ENCODE data around the gene KSR2. TPM values are rescaled to one million over a fixed set of nuclear protein-coding genes. Genes with fewer than 3 reads are reported as not detected.
A peak's percentile ranks its signal among the peaks of the same experiment; 100 is the strongest.
"Not testable (repeated sequence)": the region's sequence is repeated elsewhere in the genome, so short reads cannot be mapped to it uniquely, and the experiment has no call there.

KSR2 gene
- total RNA-seq, 2 donors from 2014 or later = 0.66 to 1.0 TPM

DNA sequence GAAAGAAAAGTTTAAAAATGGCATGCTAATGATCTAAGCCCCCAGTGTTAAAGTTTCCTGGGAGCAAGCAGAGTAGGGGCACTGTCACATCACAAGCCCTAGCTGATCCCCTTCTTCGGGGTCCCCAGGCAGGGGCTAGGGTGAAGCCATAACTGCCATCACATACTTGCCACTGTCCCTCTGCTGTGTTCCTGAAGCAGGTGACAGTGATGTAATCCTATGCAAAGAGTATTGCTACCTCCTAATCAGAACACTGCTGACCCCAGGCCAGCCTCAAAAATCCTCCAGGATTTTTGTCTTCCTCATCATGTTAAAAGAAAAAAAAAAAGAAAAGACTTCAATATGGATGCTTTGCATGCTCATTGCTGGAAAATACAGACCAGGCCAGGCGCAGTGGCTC is 46.5 kb upstream of the KSR2 start:
- TF ChIP-seq, protein P1, sequence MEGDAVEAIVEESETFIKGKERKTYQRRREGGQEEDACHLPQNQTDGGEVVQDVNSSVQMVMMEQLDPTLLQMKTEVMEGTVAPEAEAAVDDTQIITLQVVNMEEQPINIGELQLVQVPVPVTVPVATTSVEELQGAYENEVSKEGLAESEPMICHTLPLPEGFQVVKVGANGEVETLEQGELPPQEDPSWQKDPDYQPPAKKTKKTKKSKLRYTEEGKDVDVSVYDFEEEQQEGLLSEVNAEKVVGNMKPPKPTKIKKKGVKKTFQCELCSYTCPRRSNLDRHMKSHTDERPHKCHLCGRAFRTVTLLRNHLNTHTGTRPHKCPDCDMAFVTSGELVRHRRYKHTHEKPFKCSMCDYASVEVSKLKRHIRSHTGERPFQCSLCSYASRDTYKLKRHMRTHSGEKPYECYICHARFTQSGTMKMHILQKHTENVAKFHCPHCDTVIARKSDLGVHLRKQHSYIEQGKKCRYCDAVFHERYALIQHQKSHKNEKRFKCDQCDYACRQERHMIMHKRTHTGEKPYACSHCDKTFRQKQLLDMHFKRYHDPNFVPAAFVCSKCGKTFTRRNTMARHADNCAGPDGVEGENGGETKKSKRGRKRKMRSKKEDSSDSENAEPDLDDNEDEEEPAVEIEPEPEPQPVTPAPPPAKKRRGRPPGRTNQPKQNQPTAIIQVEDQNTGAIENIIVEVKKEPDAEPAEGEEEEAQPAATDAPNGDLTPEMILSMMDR (IDR thresholded peaks at IDR 0.05) = no peak
- TF ChIP-seq POLR2A (IDR thresholded peaks at IDR 0.05) = no peak
- Histone ChIP-seq H3K36me3 (replicated peaks in 1 of 2; ENCODE audit: insufficient read depth in 1 of 2, low read depth in 2 of 2) (no peaks in the 10 kb centered on the region), H3K27ac (peak overlapping the region in 2 of 4 donors; percentile 62 to 74), H3K27me3 (no peaks in the 10 kb centered on the region), H3K9me3 (no peaks in the 10 kb centered on the region), H3K4me3 (no peak overlapping the region), H3K4me1 (peaks cover 22% of the 10 kb centered on the region)
- 79 to 81% methylated on average over 2 of the region's 2 CpGs for WGBS, 2 donors
- ATAC-seq (no peak), DNase-seq (no peak)
- intact Hi-C loops (cut with DNase I) = no loop called here

DNA sequence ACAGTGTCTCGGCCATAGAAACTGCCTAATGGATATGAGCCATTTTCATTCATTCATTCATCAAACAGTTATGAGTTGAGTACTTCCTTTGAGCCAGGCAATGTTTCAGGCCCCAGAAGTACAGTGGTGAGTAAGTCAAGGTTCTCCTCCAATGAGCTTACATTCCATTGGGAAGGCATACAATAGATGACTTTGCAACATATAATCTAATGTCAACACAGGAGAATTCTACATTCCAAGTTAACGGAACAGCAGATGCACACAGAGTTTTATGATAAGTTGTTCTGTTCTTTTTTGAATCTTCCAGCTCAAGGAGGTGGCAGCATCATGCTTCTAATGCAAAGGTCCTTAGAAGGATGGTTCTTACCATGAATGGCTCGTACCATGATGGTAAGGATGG is 44.5 kb upstream of the KSR2 start:
- 77 to 80% methylated on average over 3 of the region's 3 CpGs for WGBS, 2 donors
- intact Hi-C loops (cut with DNase I) = no loop called here
- H3K27ac ChIP-seq = no peak overlapping the region
- H3K4me1 ChIP-seq = peaks cover 22% of the 10 kb centered on the region
- no peaks in the 10 kb centered on the region for H3K36me3 ChIP-seq (replicated peaks in 1 of 2; ENCODE audit: insufficient read depth in 1 of 2, low read depth in 2 of 2)
- TF ChIP-seq POLR2A (IDR thresholded peaks at IDR 0.05) = no peak
- TF ChIP-seq, protein P1 (IDR thresholded peaks at IDR 0.05) = no peak
- H3K27me3 ChIP-seq = no peaks in the 10 kb centered on the region
- no peak for ATAC-seq
- DNase-seq = no peak
- H3K4me3 ChIP-seq = no peak overlapping the region
- H3K9me3 ChIP-seq = no peaks in the 10 kb centered on the region

DNA sequence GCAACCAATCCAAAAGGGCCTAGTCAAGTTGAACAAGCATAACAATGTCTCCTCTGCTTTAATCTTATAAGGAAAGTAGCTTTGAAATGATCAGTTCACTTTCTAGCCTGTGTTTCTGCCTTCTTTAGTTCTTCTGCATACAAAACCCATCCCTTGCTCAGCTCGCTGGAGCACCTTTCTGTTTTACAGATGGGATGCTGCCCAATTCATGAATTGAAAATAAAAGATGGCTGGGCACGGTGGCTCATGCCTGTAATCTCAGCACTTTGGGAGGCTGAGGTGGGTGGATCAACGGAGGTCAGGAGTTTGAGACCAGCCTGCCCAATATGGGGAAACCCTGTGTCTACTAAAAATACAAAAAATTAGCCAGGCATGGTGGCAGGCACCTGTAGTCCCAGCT is 43.2 kb upstream of the KSR2 start:
- H3K36me3 ChIP-seq (replicated peaks in 1 of 2; ENCODE audit: insufficient read depth in 1 of 2, low read depth in 2 of 2) = no peaks in the 10 kb centered on the region
- H3K27ac ChIP-seq = no peak overlapping the region
- DNase-seq (no peak), ATAC-seq (no peak)
- H3K9me3 ChIP-seq = no peaks in the 10 kb centered on the region
- H3K4me1 ChIP-seq = peaks cover 11% of the 10 kb centered on the region
- intact Hi-C loops (cut with DNase I) = no loop called here
- no peaks in the 10 kb centered on the region for H3K27me3 ChIP-seq
- no peak for TF ChIP-seq POLR2A (IDR thresholded peaks at IDR 0.05)
- TF ChIP-seq, protein P1 (IDR thresholded peaks at IDR 0.05) = no peak
- WGBS, 2 donors = 88% methylated on average over 3 of the region's 3 CpGs
- H3K4me3 ChIP-seq = no peak overlapping the region

DNA sequence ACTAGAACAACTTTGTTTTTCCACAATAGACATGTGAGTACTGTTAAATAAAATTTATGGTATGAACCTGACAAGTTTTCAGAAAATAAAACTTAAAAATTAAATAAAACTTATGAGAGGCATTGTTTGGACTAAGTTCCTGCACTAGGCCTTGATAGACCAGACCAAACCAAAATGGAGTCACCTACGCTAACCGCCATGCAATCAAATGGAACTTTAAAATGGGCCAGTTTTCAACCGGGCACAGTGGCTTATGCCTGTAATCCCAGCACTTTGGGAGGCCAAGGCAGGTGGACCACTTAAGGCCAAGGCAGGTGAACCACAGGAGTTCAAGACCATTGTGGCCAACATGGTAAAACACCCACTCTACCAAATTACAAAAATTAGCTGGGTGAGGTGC is 42.6 kb upstream of the KSR2 start:
- no peak overlapping the region for H3K27ac ChIP-seq
- no peaks in the 10 kb centered on the region for H3K27me3 ChIP-seq
- intact Hi-C loops (cut with DNase I) = no loop called here
- TF ChIP-seq POLR2A (IDR thresholded peaks at IDR 0.05) = no peak
- TF ChIP-seq, protein P1 (IDR thresholded peaks at IDR 0.05) = no peak
- no peak overlapping the region for H3K4me3 ChIP-seq
- H3K36me3 ChIP-seq (replicated peaks in 1 of 2; ENCODE audit: insufficient read depth in 1 of 2, low read depth in 2 of 2) = no peaks in the 10 kb centered on the region
- WGBS, 2 donors = 93 to 96% methylated on average over 3 of the region's 3 CpGs
- no peak for ATAC-seq
- H3K4me1 ChIP-seq = peaks cover 10% of the 10 kb centered on the region
- H3K9me3 ChIP-seq = no peaks in the 10 kb centered on the region
- DNase-seq = no peak

DNA sequence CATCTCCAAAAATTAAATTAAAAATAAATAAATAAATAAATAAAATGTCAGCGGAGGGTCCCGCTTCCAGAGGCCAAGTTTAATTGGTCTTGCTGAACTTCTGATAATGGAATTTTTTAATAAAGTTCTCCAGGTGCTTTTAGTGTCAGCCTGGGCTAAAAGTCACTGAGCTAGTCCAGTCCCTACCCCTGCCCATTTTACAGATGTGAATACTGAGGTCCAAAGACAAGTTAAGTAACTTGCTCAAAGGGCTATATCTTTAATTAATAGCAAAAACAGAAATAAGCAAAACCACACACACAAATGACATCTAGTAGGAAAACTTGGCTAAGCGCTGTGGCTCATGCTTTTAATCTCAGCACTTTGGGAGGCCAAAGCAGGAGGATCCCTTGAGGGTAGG is 42.1 kb upstream of the KSR2 start:
- Histone ChIP-seq H3K4me1 (peaks cover 8% of the 10 kb centered on the region), H3K9me3 (no peaks in the 10 kb centered on the region), H3K4me3 (no peak overlapping the region), H3K36me3 (replicated peaks in 1 of 2; ENCODE audit: insufficient read depth in 1 of 2, low read depth in 2 of 2) (no peaks in the 10 kb centered on the region), H3K27me3 (no peaks in the 10 kb centered on the region), H3K27ac (no peak overlapping the region)
- DNase-seq = no peak
- intact Hi-C loops (cut with DNase I) = no loop called here
- no peak for ATAC-seq
- WGBS, 2 donors = 93 to 96% methylated on average over 3 of the region's 3 CpGs
- TF ChIP-seq, protein P1 (IDR thresholded peaks at IDR 0.05) = no peak
- TF ChIP-seq POLR2A (IDR thresholded peaks at IDR 0.05) = no peak

DNA sequence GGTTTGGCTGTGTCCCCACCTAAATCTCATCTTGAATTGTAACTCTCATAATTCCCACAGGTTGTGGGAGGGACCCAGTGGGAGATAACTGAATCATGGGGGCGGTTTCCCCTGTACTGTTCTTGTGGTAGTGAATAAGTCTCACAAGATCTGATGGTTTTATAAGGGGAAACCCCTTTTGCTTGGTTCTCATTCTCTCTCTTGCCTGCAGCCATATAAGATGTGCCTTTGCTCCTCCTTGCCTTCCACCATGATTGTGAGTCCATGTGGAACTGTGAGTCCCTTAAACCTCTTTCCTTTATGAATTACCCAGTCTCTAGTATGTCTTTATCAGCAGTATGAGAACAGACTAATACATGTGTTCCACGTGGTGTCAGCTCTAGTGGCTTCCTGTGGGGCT is 31.0 kb upstream of the KSR2 start:
- intact Hi-C loops (cut with DNase I); DNase-seq; H3K4me1 ChIP-seq; ATAC-seq; H3K36me3 ChIP-seq (replicated peaks in 1 of 2; ENCODE audit: insufficient read depth in 1 of 2, low read depth in 2 of 2); H3K9me3 ChIP-seq; H3K4me3 ChIP-seq; H3K27ac ChIP-seq; H3K27me3 ChIP-seq: not testable (repeated sequence)
- 68 to 69% methylated on average over 2 of the region's 2 CpGs for WGBS, 2 donors
